ENCODE measurements around the gene DNAH14. TPM values are rescaled to one million over a fixed set of nuclear protein-coding genes. Genes with fewer than 3 reads are reported as not detected.

DNAH14 gene
- polyA plus RNA-seq, 2 of the 4 experiments (the other 2 are of a cell fraction) = 15.9 to 35.8 TPM

DNA sequence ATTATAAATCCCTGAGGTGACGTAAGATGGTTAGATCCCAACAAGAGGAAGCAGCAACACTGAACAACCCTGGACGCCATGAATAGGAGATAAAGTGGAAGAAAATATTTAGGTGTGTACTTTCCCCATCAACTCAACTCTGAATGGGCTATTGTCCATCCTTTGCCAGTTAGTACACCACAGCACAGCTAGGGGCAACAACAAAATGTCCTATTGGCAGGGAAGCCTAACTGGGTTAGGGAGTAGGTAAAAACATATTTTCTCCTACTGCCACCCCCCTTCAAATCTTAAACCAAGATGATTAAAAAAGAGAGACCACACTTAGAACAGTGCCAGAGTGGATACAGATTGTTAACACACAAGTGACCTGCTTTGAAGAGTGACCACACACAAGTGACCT lies 278.3 kb downstream of the DNAH14 start:
- no peak for TF ChIP-seq USF2 (IDR thresholded peaks at IDR 0.05)
- TF ChIP-seq RARB (CRISPR knock-in tag; IDR thresholded peaks at IDR 0.05) = no peak
- no peak for TF ChIP-seq HOXA7 (CRISPR knock-in tag; IDR thresholded peaks at IDR 0.05)
- no peak for TF ChIP-seq RCOR1 (IDR thresholded peaks at IDR 0.05; ENCODE audit: low read depth, low read length)
- TF ChIP-seq, protein P1, sequence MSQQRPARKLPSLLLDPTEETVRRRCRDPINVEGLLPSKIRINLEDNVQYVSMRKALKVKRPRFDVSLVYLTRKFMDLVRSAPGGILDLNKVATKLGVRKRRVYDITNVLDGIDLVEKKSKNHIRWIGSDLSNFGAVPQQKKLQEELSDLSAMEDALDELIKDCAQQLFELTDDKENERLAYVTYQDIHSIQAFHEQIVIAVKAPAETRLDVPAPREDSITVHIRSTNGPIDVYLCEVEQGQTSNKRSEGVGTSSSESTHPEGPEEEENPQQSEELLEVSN (IDR thresholded peaks at IDR 0.05; ENCODE audit: borderline replicate concordance, low read depth) = no peak
- TF ChIP-seq RNF2 (IDR thresholded peaks at IDR 0.05; ENCODE audit: borderline replicate concordance, low read depth) = no peak
- no peak for TF ChIP-seq HMGXB4 (CRISPR knock-in tag; IDR thresholded peaks at IDR 0.05; ENCODE audit: borderline replicate concordance)
- TF ChIP-seq NPAS2 (CRISPR knock-in tag; IDR thresholded peaks at IDR 0.05; ENCODE audit: borderline replicate concordance) = no peak
- no peak for TF ChIP-seq CBX8 (IDR thresholded peaks at IDR 0.05)
- TF ChIP-seq ELK1 (IDR thresholded peaks at IDR 0.05; ENCODE audit: low read depth, low read length) = no peak
- TF ChIP-seq EP300 (IDR thresholded peaks at IDR 0.05) = no peak
- TF ChIP-seq MAZ (IDR thresholded peaks at IDR 0.05; ENCODE audit: borderline replicate concordance, low read depth, low read length) = no peak
- no peak for TF ChIP-seq FOSL2 (IDR thresholded peaks at IDR 0.05)
- no peak for TF ChIP-seq FOSL2 (CRISPR knock-in tag; IDR thresholded peaks at IDR 0.05)
- no peak for TF ChIP-seq JUN (IDR thresholded peaks at IDR 0.05)
- TF ChIP-seq POLR2A (IDR thresholded peaks at IDR 0.05; ENCODE audit: low read length) = no peak
- no peak for TF ChIP-seq EHMT2 (IDR thresholded peaks at IDR 0.05; ENCODE audit: low read depth)
- TF ChIP-seq SMC3 (IDR thresholded peaks at IDR 0.05) = no peak
- no peak for TF ChIP-seq CBX2 (IDR thresholded peaks at IDR 0.05; ENCODE audit: borderline replicate concordance, low read depth)
- no peak for TF ChIP-seq SREBF2 (IDR thresholded peaks at IDR 0.05)
- TF ChIP-seq KDM1A (IDR thresholded peaks at IDR 0.05; ENCODE audit: low read depth) = no peak
- ChIA-PET CTCF (no interaction called here), POLR2A (no interaction called here)
- FAIRE-seq (no peak), ATAC-seq (no peak), DNase-seq (ENCODE audit: low read depth in 1 of 2, low spot score in 1 of 2) (no peak)
- Histone ChIP-seq H3K9me3 (no peaks in the 10 kb centered on the region), H3K4me2 (no peak overlapping the region), H3K4me1 (no peaks in the 10 kb centered on the region), H3K4me3 (no peak overlapping the region), H3K27ac (no peak overlapping the region)
- 65% methylated on average over 2 of the region's 2 CpGs for WGBS (ENCODE audit: missing lambda C conversion rate)

- Histone ChIP-seq H3K27ac (no peak overlapping the region), H3K9me3 (no peaks in the 10 kb centered on the region), H3K4me3 (no peak overlapping the region), H3K4me1 (no peaks in the 10 kb centered on the region), H3K4me2 (no peak overlapping the region)
- TF ChIP-seq CBX2 (IDR thresholded peaks at IDR 0.05; ENCODE audit: borderline replicate concordance, low read depth) (no peak), USF2 (IDR thresholded peaks at IDR 0.05) (no peak), RCOR1 (IDR thresholded peaks at IDR 0.05; ENCODE audit: low read depth, low read length) (no peak), CHD4 (IDR thresholded peaks at IDR 0.05; ENCODE audit: borderline replicate concordance) (no peak), ATOH8 (CRISPR knock-in tag; IDR thresholded peaks at IDR 0.05; ENCODE audit: low read depth) (no peak), TP53 (CRISPR knock-in tag; IDR thresholded peaks at IDR 0.05) (no peak), PHF8 (IDR thresholded peaks at IDR 0.05; ENCODE audit: borderline replicate concordance, low read depth) (no peak), NR3C1 (IDR thresholded peaks at IDR 0.05) (no peak), CBX8 (IDR thresholded peaks at IDR 0.05) (no peak), ZNF302 (CRISPR knock-in tag; IDR thresholded peaks at IDR 0.05) (no peak), HOXB5 (CRISPR knock-in tag; IDR thresholded peaks at IDR 0.05) (no peak), SREBF2 (IDR thresholded peaks at IDR 0.05) (no peak), MYC (IDR thresholded peaks at IDR 0.05; ENCODE audit: borderline replicate concordance, low read length) (no peak), NFE2L2 (conservative IDR thresholded peaks at IDR 0.05; ENCODE audit: low read length) (no peak), EP300 (IDR thresholded peaks at IDR 0.05) (no peak), RARB (CRISPR knock-in tag; IDR thresholded peaks at IDR 0.05) (no peak), SMC3 (IDR thresholded peaks at IDR 0.05) (no peak), RFX5 (IDR thresholded peaks at IDR 0.05) (no peak)
- TF ChIP-seq, protein P2, sequence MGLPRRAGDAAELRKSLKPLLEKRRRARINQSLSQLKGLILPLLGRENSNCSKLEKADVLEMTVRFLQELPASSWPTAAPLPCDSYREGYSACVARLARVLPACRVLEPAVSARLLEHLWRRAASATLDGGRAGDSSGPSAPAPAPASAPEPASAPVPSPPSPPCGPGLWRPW (IDR thresholded peaks at IDR 0.05) = no peak
- ATAC-seq (no peak), DNase-seq (ENCODE audit: low read depth in 1 of 2, low spot score in 1 of 2) (no peak), FAIRE-seq (no peak)
- ChIA-PET CTCF (no interaction called here), POLR2A (no interaction called here)
Observed at GRCh38 chr1:225209153-225209552, 279.7 kb downstream of the DNAH14 start.

All from A549 (cell line).